GM23338 (cell line): ENCODE results near the gene VAMP2. TPM values are rescaled to one million over a fixed set of nuclear protein-coding genes. Genes with fewer than 3 reads are reported as not detected.

Experiments
- ATAC-seq: fragments of 200-7000 bp; cut with Tn5 transposase; 3 replicates; pipeline ENCODE4 v1.9.1; 2020
- DNase-seq: peaks from one replicate; pipeline ENCODE4 v3.0.0-alpha.2; 2015; ENCODE audit warnings: low spot score
- H2AFZ ChIP-seq: fragments of 200-600 bp; sonication (generic); 2 replicates; pipeline ENCODE4 v1.8.0; 2016; ENCODE audit warnings: antibody characterized with exemption, mild to moderate bottlenecking, moderate library complexity
- H3F3A ChIP-seq: fragments of 200-600 bp; sonication (generic); replicated peaks from 2 replicates; pipeline ENCODE4 v1.8.0; 2017; ENCODE audit warnings: antibody characterized with exemption, mixed run types, low read depth
- H3K27ac ChIP-seq: fragments of 200-600 bp; sonication (generic); 2 replicates; pipeline ENCODE4 v1.6.1; 2016; ENCODE audit warnings: low read depth
- H3K27me3 ChIP-seq: fragments of 200-600 bp; sonication (generic); 2 replicates; pipeline ENCODE4 v1.8.0; 2016; ENCODE audit warnings: mild to moderate bottlenecking, mixed run types, moderate library complexity; ENCODE audit not compliant: insufficient read depth
- H3K36me3 ChIP-seq: fragments of 200-600 bp; sonication (generic); 2 replicates; pipeline ENCODE4 v1.8.0; 2016; ENCODE audit warnings: mild to moderate bottlenecking; ENCODE audit not compliant: insufficient read depth
- H3K4me1 ChIP-seq: fragments of 200-600 bp; sonication (generic); 2 replicates; pipeline ENCODE4 v1.8.0; 2016; ENCODE audit warnings: mild to moderate bottlenecking, moderate library complexity; ENCODE audit not compliant: insufficient read depth
- H3K4me2 ChIP-seq: fragments of 200-600 bp; sonication (generic); 2 replicates; pipeline ENCODE4 v1.7.1; 2017; ENCODE audit warnings: mixed run types
- H3K4me3 ChIP-seq: fragments of 200-600 bp; sonication (generic); 2 replicates; pipeline ENCODE4 v1.6.1; 2016; ENCODE audit warnings: mixed run types
- H3K79me2 ChIP-seq: fragments of 200-600 bp; sonication (generic); replicated peaks from 2 replicates; pipeline ENCODE4 v1.8.0; 2017; ENCODE audit warnings: mild to moderate bottlenecking; ENCODE audit not compliant: insufficient read depth
- H3K9me2 ChIP-seq: fragments of 200-600 bp; sonication (generic); 2 replicates; pipeline ENCODE4 v1.8.0; 2017; ENCODE audit not compliant: insufficient read depth
- H4K20me1 ChIP-seq: fragments of 200-600 bp; sonication (generic); replicated peaks from 2 replicates; pipeline ENCODE4 v1.8.0; 2017; ENCODE audit warnings: mild to moderate bottlenecking; ENCODE audit not compliant: insufficient read depth
- H3K27ac Mint-ChIP-seq: 2 replicates; pipeline ENCODE4 v1.8.0; 2020; ENCODE audit warnings: inconsistent platforms, mild to moderate bottlenecking, moderate library complexity, mixed read lengths
- H3K27me3 Mint-ChIP-seq: 3 replicates; pipeline ENCODE4 v1.8.0; 2022; ENCODE audit warnings: low read depth, mild to moderate bottlenecking, moderate library complexity, mixed read lengths, inconsistent platforms; ENCODE audit not compliant: insufficient read depth, poor library complexity
- H3K36me3 Mint-ChIP-seq: 3 replicates; pipeline ENCODE4 v1.8.0; 2021; ENCODE audit warnings: low read depth, mild to moderate bottlenecking, inconsistent platforms, moderate library complexity, mixed read lengths
- H3K4me1 Mint-ChIP-seq: 3 replicates; pipeline ENCODE4 v1.8.0; 2020; ENCODE audit warnings: mild to moderate bottlenecking, inconsistent platforms, mixed read lengths
- H3K4me3 Mint-ChIP-seq: 3 replicates; pipeline ENCODE4 v1.8.0; 2021; ENCODE audit warnings: moderate library complexity, mild to moderate bottlenecking, inconsistent platforms, mixed read lengths
- H3K9me3 Mint-ChIP-seq: 3 replicates; pipeline ENCODE4 v1.8.0; 2020; ENCODE audit warnings: moderate library complexity, mild to moderate bottlenecking, inconsistent platforms, mixed read lengths
- CREB1 ChIP-seq: fragments of 250-450 bp; sonication (Bioruptor Pico); IDR thresholded peaks from 2 replicates; pipeline ENCODE4 v1.5.0; 2020; ENCODE audit warnings: low read depth, mild to moderate bottlenecking, moderate library complexity
- CTCF ChIP-seq, 2 experiments: fragments of 200-600 bp in 1 of 2; sonication (generic) in 1 of 2; conservative IDR thresholded peaks; 2 replicates each; pipeline versions ENCODE4 v1.5.1 to v1.6.1; 2016 to 2017; ENCODE audit warnings: antibody characterized with exemption in 2 of 2, low read depth in 2 of 2, mild to moderate bottlenecking in 2 of 2, moderate library complexity in 1 of 2
- ETS1 ChIP-seq: IDR thresholded peaks from 2 replicates; pipeline ENCODE4 v1.6.1; 2016; ENCODE audit warnings: antibody characterized with exemption
- EZH2 ChIP-seq: fragments of 200-600 bp; sonication (generic); IDR thresholded peaks from one replicate; pipeline ENCODE4 v1.8.0; 2017; ENCODE audit warnings: antibody characterized with exemption, mild to moderate bottlenecking, low read depth; ENCODE audit not compliant: unreplicated experiment
- EZH2phosphoT487 ChIP-seq: fragments of 200-600 bp; sonication (generic); IDR thresholded peaks from one replicate; pipeline ENCODE4 v1.8.1; 2018; ENCODE audit warnings: antibody characterized with exemption; ENCODE audit not compliant: unreplicated experiment
- JUNB ChIP-seq: IDR thresholded peaks from one replicate; pipeline ENCODE4 v1.6.1; 2016; ENCODE audit warnings: antibody characterized with exemption; ENCODE audit not compliant: unreplicated experiment
- NANOG ChIP-seq: IDR thresholded peaks from 2 replicates; pipeline ENCODE4 v1.6.1; 2016; ENCODE audit warnings: antibody characterized with exemption, borderline replicate concordance
- POLR2AphosphoS5 ChIP-seq: IDR thresholded peaks from 2 replicates; pipeline ENCODE4 v1.6.1; 2016; ENCODE audit warnings: antibody characterized with exemption, low read depth
- REST ChIP-seq: IDR thresholded peaks from one replicate; pipeline ENCODE4 v1.6.1; 2018; ENCODE audit warnings: antibody characterized with exemption; ENCODE audit not compliant: unreplicated experiment
- STAT1 ChIP-seq: IDR thresholded peaks from one replicate; pipeline ENCODE4 v1.6.1; 2016; ENCODE audit warnings: antibody characterized with exemption; ENCODE audit not compliant: unreplicated experiment
- ZNF114 ChIP-seq: fragments of 250-450 bp; sonication (Bioruptor Pico); IDR thresholded peaks from 2 replicates; pipeline ENCODE4 v1.5.0; 2020; ENCODE audit warnings: mild to moderate bottlenecking, moderate library complexity
- ZNF331 ChIP-seq: fragments of 250-450 bp; sonication (Bioruptor Pico); IDR thresholded peaks from 2 replicates; pipeline ENCODE4 v1.5.0; 2020; ENCODE audit warnings: low read depth, mild to moderate bottlenecking, moderate library complexity
- polyA plus RNA-seq: library from polyadenylated mRNA; unstranded; fragments of >200 nt; fragmentation: Nextera tagmentation; extraction: Ambion mirVana; gene quantifications from 2 replicates; pipeline ENCODE4 v1.2.1, GENCODE V29; 2016
- total RNA-seq: library from RNA; depleted of rRNA; stranded (reverse); fragments of >200 nt; shearing (Covaris generic); gene quantifications from 2 replicates; pipeline ENCODE4 v1.2.3, GENCODE V29; 2014

VAMP2 gene
- total and polyA plus RNA-seq, 2 experiments from 2014 or later: 6.9 to 32.3 TPM

DNA sequence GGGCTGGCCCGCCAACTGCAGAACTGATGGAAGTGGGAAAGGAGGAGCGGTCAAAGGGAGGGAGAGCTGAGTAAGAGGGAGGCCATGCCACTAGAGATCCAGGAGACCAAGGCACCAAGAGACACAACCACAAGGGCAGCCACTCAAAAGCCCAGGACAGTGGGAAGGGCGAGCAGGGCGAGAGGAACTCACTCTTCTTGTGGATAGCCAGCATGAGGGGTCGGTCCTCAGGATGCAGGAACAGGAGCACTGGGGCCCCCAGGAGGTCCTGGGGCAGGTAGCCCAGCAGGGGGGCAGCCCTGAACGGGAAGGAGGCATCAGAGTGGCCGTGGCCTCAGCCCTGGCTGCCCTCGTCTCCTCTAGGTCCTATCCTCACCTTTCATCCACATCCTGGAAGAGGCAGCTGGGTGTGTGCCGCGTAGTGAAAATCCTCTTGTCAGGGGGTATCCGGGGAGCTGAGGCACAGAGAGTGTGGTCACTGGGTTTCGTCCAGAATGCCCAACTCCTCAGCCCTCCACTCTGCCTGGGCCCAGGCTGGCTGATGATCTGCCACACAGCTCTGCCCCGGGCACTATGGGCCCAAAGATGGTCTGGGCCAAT lies 14.8 kb downstream of the VAMP2 start:
- Mint-ChIP-seq H3K4me3 (no peak overlapping the region), H3K4me1 (peaks cover 6% of the 10 kb centered on the region; the same call in 2 of the 3 replicates), H3K27me3 (peaks cover 11% of the 10 kb centered on the region), H3K27ac (no peak overlapping the region), H3K9me3 (no peaks in the 10 kb centered on the region), H3K36me3 (peaks cover 40% of the 10 kb centered on the region)
- no peak for ATAC-seq
- no peaks in the 10 kb centered on the region; the same call in 1 of the 2 replicates for H3K36me3 ChIP-seq
- DNase-seq: no peak
- no peaks in the 10 kb centered on the region; the same call in 1 of the 2 replicates for H4K20me1 ChIP-seq
- no peak for TF ChIP-seq POLR2AphosphoS5
- no peak for TF ChIP-seq ZNF331 (CRISPR knock-in tag)
- TF ChIP-seq STAT1: no peak
- no peak for TF ChIP-seq JUNB
- TF ChIP-seq REST: no peak
- TF ChIP-seq EZH2: no peak
- TF ChIP-seq NANOG: no peak
- no peak for TF ChIP-seq CREB1 (CRISPR knock-in tag)
- H3K27ac ChIP-seq: no peak overlapping the region
- peaks cover 3% of the 10 kb centered on the region; the same call in 1 of the 2 replicates for H3K4me1 ChIP-seq
- H3K4me2 ChIP-seq: no peak overlapping the region
- H3K27me3 ChIP-seq: no peaks in the 10 kb centered on the region
- H3K79me2 ChIP-seq: peaks cover 4% of the 10 kb centered on the region; the same call in 1 of the 2 replicates
- H3K9me2 ChIP-seq: no peaks in the 10 kb centered on the region
- no peak overlapping the region for H3K4me3 ChIP-seq
- no peak overlapping the region for H2AFZ ChIP-seq
- peaks cover 17% of the 10 kb centered on the region; the same call in 1 of the 2 replicates for H3F3A ChIP-seq

DNA sequence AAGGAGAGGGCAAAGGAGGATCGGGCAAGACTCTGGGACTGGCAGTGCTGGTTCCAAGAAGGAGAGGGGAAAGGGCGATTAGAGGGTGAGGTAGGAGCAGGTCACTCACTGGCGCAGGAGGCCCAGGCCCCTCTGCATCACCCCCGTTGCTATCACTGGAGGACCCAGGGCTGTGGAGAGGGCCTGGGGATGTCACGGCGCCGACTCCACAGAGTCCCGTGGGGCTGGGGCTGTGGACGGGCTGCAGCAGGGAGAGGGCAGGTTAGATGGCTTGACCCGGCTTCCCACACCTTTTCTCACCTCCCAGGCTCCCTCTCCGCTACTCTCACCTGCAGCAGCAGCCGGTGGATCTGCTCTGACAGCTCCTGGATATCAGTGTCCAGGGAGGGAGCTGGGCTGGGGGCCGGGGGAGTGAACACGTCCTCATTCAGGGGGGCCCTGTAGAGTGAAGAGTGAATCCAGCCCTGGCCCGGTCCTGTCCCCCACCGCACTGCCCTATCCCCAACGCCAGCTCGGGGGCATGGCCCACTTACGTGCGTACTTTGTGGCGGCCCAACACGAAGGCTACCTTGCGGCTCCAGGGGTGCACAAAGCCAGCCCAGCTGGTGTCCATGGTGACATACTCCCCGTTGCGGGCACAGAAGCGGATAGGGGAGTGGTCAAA lies 15.5 kb downstream of the VAMP2 start:
- Histone ChIP-seq H2AFZ (no peak overlapping the region), H3K4me2 (no peak overlapping the region), H3K9me2 (no peaks in the 10 kb centered on the region), H4K20me1 (no peaks in the 10 kb centered on the region; the same call in 1 of the 2 replicates), H3K36me3 (no peaks in the 10 kb centered on the region; the same call in 1 of the 2 replicates), H3K4me3 (no peak overlapping the region), H3K27ac (no peak overlapping the region), H3K79me2 (peaks cover 4% of the 10 kb centered on the region; the same call in 1 of the 2 replicates), H3K27me3 (no peaks in the 10 kb centered on the region), H3K4me1 (no peaks in the 10 kb centered on the region), H3F3A (peaks cover 14% of the 10 kb centered on the region; the same call in 1 of the 2 replicates)
- no peaks in the 10 kb centered on the region; the same call in 2 of the 3 replicates for H3K4me1 Mint-ChIP-seq
- H3K36me3 Mint-ChIP-seq: peaks cover 40% of the 10 kb centered on the region
- H3K4me3 Mint-ChIP-seq: no peak overlapping the region
- DNase-seq (no peak), ATAC-seq (no peak)
- no peaks in the 10 kb centered on the region for H3K9me3 Mint-ChIP-seq
- H3K27me3 Mint-ChIP-seq: peaks cover 7% of the 10 kb centered on the region
- no peak overlapping the region for H3K27ac Mint-ChIP-seq
- TF ChIP-seq EZH2 (no peak), NANOG (no peak), REST (no peak), POLR2AphosphoS5 (no peak), ZNF114 (CRISPR knock-in tag) (no peak), CTCF (conservative IDR thresholded peaks at IDR 0.05; ENCODE audit: low read depth in 2 of 2) (no peak), STAT1 (no peak), CREB1 (CRISPR knock-in tag) (no peak), EZH2phosphoT487 (no peak), ETS1 (no peak), JUNB (no peak), ZNF331 (CRISPR knock-in tag) (no peak)
